Lower leg skin (tissue), 4 donors: ENCODE results near the gene CSRP1. TPM values are rescaled to one million over a fixed set of nuclear protein-coding genes. Genes with fewer than 3 reads are reported as not detected.

Experiments
- DNase-seq, 2 donors: peaks; one replicate each; pipeline ENCODE4 v3.0.0-alpha.2; 2019; ENCODE audit warnings: low spot score in 2 of 2
- H3K4me3 ChIP-seq: fragments of 200-600 bp; sonication (generic); 2 replicates; pipeline ENCODE4 v1.5.1; 2017; ENCODE audit warnings: mild to moderate bottlenecking, low read depth; ENCODE audit not compliant: poor library complexity, severe bottlenecking
- POLR2A ChIP-seq, 2 donors: fragments of 450-650 bp; IDR thresholded peaks; one replicate each; pipeline ENCODE4 v1.6.1; 2016 to 2017; ENCODE audit warnings: antibody characterized with exemption in 2 of 2, mild to moderate bottlenecking in 1 of 2, moderate library complexity in 1 of 2
- WGBS, 2 donors: methylation state at CpG; one replicate each; pipeline ENCODE4 v1.1.5; 2018; 5-methylcytosine and 5-hydroxymethylcytosine counted together
- intact Hi-C: fragments of 100-400 bp; cut with DNase I; formaldehyde crosslinking; loops from one replicate; pipeline ENCODE4 v1.15.0; 2023; ENCODE audit warnings: low total_unique reads
- total RNA-seq, 4 donors: library from RNA; depleted of rRNA; stranded (reverse); fragments of >200 nt; gene quantifications; one replicate each; pipeline ENCODE4 v1.1.0, GENCODE V29; 2016
- TF ChIP-seq, protein P1 (sequence below), 3 donors: fragments of 450-650 bp; IDR thresholded peaks; one replicate each; pipeline ENCODE4 v1.5.1; 2016; ENCODE audit warnings: antibody characterized with exemption in 3 of 3, mild to moderate bottlenecking in 3 of 3, moderate library complexity in 2 of 3

The CSRP1 gene
- total RNA-seq, 4 donors from 2014 or later = 310 to 627 (median 401) TPM

GRCh38 chr1:201509601-201510374 lies 2.9 kb upstream of the CSRP1 start:
- no peak for TF ChIP-seq POLR2A (IDR thresholded peaks at IDR 0.05)
- TF ChIP-seq, protein P1, sequence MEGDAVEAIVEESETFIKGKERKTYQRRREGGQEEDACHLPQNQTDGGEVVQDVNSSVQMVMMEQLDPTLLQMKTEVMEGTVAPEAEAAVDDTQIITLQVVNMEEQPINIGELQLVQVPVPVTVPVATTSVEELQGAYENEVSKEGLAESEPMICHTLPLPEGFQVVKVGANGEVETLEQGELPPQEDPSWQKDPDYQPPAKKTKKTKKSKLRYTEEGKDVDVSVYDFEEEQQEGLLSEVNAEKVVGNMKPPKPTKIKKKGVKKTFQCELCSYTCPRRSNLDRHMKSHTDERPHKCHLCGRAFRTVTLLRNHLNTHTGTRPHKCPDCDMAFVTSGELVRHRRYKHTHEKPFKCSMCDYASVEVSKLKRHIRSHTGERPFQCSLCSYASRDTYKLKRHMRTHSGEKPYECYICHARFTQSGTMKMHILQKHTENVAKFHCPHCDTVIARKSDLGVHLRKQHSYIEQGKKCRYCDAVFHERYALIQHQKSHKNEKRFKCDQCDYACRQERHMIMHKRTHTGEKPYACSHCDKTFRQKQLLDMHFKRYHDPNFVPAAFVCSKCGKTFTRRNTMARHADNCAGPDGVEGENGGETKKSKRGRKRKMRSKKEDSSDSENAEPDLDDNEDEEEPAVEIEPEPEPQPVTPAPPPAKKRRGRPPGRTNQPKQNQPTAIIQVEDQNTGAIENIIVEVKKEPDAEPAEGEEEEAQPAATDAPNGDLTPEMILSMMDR (IDR thresholded peaks at IDR 0.05) = no peak
- intact Hi-C loops = loop anchor here (10.0 kb wide), 1 partner anchor 65 kb away; no protein-coding TSS in a partner anchor
- no peak for DNase-seq
- H3K4me3 ChIP-seq = no peak overlapping the region
- WGBS, 2 donors = 93 to 98% methylated on average over 2 of the region's 2 CpGs

DNA sequence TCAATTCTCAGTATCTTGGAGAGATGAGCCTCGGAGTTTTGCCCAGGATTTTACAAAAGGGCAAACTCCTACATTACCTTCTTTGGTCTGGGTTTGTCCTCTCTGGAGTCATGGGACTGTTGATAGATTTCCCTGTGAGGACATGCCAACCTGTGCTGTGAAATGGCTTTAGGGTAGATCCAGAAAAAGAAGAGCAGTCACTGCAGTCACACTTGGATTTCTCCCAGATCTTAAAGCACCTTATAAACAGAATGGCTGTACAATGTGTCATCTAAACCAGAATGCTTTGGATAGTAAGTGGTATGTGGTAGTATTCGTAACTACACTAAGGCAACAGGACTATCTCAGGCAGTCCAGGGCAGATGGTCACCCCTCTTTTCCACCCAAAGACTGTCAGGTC lies 1.9 kb upstream of the CSRP1 start:
- TF ChIP-seq, protein P1 (IDR thresholded peaks at IDR 0.05) = no peak
- no peak for TF ChIP-seq POLR2A (IDR thresholded peaks at IDR 0.05)
- no peak for DNase-seq
- intact Hi-C loops = no loop called here
- WGBS, 2 donors = 49 to 81% methylated on average over 2 of the region's 2 CpGs
- no peak overlapping the region for H3K4me3 ChIP-seq

GRCh38 chr1:201507360-201507675 lies 395 bp upstream of the CSRP1 start:
- 25 to 33% methylated on average over 11 of the region's 11 CpGs for WGBS, 2 donors
- DNase-seq = no peak
- no peak overlapping the region for H3K4me3 ChIP-seq
- no peak for TF ChIP-seq POLR2A (IDR thresholded peaks at IDR 0.05)
- TF ChIP-seq, protein P1 (IDR thresholded peaks at IDR 0.05) = no peak
- intact Hi-C loops = no loop called here

DNA sequence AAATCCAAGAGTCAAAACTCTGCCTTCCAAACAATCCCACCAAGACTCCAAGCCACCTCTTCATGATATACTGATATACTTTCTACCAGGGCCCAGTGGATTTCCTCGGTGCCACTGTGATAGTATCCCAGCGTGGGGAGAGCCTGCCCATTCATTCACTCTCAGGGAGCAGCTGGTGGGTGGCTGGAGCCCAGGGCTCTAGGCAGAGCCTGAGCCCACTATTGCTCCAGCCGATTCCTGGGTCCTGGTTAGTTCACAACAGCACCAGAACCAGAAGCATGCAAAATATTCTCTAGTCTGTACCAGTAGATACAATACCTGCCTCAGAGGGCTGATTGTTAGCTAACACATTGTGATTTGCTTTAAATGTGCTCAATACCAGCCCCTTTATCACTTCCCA lies 831 bp downstream of the CSRP1 start:
- intact Hi-C loops = no loop called here
- TF ChIP-seq, protein P1 (IDR thresholded peaks at IDR 0.05) = no peak
- no peak for TF ChIP-seq POLR2A (IDR thresholded peaks at IDR 0.05)
- 25 to 26% methylated on average over 3 of the region's 3 CpGs for WGBS, 2 donors
- DNase-seq = no peak
- peak overlapping the region; percentile 64 for H3K4me3 ChIP-seq

DNA sequence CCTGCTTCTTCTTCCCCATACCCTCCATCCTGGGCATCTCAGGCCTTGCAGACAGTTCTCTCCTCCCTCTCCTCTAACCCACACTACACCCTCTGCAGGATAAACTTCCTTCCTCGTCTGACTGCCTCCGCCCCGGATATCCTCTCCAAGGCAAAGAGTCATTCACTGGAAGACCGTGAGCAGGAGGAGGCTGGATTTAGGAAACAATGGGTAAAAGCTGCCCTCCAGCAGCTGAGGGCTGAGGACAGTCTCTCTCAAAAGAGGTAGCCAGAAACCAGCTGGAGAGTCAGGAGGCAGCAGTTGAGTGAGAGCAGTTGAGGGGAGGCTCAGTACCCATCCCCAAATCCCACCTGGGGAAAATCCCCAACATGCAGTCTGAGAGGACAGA lies 1.4 kb downstream of the CSRP1 start:
- 0 to 4% methylated on average over 4 of the region's 4 CpGs for WGBS, 2 donors
- no peak for DNase-seq
- TF ChIP-seq POLR2A (IDR thresholded peaks at IDR 0.05) = no peak
- TF ChIP-seq, protein P1 (IDR thresholded peaks at IDR 0.05) = no peak
- intact Hi-C loops = no loop called here
- no peak overlapping the region for H3K4me3 ChIP-seq
